ENCODE results near the gene TMEM72. TPM values are rescaled to one million over a fixed set of nuclear protein-coding genes. Genes with fewer than 3 reads are reported as not detected.

The TMEM72 gene
- total and polyA plus RNA-seq, 2 experiments from 2014 or later = 1.3 to 2.3 TPM

DNA sequence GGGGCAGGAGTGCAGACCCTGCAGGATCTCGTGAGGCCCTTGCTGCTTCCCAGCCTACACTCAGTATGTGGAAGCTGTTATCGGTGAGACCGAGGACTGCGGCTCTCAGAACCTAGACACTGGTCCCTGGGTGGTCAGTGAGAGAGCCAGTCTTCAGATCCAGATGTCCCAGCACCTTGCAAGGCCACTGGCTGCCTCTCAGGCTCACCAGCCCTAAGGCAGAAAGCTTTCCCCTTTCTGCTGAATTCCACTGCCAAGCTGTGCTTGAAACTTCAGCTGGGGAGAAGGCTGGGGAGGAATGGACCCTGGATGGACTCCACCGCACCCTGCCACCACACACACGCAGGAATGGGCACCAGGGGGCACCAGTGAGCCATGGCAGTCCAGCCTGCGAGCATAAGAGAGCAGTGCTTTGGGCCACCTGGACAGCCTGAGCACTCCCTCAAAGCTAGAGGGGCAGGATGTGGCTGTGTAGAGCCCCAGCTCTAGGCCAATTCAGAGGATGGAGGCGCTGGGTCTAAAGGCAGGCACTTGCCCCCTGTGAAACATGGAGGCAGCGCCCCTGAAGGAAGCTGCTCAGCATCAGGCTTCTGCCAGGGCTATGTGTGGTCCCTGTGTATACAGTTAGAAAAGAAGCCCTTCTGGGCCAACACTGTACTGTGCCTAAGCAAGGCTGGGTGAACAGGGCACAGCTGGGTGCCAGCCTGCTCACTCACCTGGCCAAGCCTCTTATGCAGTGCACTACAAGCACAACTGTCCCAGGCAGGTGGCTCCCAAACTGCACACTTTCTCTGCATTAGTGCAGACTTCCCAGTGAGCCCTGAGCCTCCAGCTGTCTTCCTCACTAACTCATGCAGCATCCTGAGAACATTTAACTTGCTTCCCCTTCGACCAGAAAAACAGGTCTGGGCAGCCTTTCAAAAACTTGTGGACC lies 21.6 kb downstream of the TMEM72 start:
- no peaks in the 10 kb centered on the region for H3K9me3 ChIP-seq (ENCODE audit: low read depth)
- no peak overlapping the region for H3K27ac ChIP-seq
- TF ChIP-seq, protein P1, sequence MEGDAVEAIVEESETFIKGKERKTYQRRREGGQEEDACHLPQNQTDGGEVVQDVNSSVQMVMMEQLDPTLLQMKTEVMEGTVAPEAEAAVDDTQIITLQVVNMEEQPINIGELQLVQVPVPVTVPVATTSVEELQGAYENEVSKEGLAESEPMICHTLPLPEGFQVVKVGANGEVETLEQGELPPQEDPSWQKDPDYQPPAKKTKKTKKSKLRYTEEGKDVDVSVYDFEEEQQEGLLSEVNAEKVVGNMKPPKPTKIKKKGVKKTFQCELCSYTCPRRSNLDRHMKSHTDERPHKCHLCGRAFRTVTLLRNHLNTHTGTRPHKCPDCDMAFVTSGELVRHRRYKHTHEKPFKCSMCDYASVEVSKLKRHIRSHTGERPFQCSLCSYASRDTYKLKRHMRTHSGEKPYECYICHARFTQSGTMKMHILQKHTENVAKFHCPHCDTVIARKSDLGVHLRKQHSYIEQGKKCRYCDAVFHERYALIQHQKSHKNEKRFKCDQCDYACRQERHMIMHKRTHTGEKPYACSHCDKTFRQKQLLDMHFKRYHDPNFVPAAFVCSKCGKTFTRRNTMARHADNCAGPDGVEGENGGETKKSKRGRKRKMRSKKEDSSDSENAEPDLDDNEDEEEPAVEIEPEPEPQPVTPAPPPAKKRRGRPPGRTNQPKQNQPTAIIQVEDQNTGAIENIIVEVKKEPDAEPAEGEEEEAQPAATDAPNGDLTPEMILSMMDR (IDR thresholded peaks at IDR 0.05; ENCODE audit: low read depth, low read length) = peak; percentile 99
- no peak overlapping the region for H3K4me3 ChIP-seq
- no peaks in the 10 kb centered on the region for H3K27me3 ChIP-seq
- H3K4me1 ChIP-seq (ENCODE audit: low read depth) = no peaks in the 10 kb centered on the region
- H3K36me3 ChIP-seq = no peaks in the 10 kb centered on the region
- peak; percentile 90 to 93 for DNase-seq (ENCODE audit: low read depth in 1 of 2, low spot score in 1 of 2)

- Histone ChIP-seq H3K4me1 (ENCODE audit: low read depth) (no peaks in the 10 kb centered on the region), H3K4me3 (no peak overlapping the region)
Observed at GRCh38 chr10:44933451-44934321, 22.5 kb downstream of the TMEM72 start.

DNA sequence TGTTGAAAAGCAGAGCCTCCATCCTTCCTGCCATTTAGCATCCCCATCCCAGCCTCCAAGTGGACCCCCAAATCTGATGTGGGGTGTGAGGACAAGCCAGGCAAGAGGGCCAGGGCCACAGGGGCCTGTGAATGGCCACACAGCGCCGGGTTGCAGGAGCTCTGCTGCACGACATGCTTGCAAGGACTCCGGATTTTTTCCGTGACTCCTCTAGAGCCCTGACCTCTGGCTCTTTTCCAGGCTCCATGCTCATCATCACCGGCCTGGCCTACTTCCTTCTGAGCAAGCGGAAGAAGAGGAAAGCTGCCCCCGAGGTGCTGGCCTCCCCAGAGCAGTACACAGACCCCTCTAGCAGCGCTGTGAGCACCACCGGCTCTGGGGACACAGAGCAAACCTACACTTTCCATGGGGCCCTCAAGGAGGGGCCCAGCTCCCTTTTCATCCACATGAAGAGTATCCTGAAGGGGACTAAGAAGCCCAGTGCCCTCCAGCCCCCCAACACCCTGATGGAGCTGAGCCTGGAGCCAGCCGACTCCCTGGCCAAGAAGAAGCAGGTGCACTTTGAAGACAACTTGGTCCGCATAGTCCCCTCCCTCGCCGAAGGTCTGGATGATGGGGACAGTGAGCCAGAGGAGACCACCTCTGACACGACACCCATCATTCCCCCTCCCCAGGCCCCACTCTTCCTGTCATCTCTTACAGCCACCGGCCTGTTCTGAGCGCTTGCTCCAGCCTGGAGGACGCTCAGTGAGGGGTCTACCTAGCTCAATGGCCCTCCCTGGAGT lies 23.5 kb downstream of the TMEM72 start:
- no peaks in the 10 kb centered on the region for H3K36me3 ChIP-seq
- no peak overlapping the region for H3K4me3 ChIP-seq
- no peaks in the 10 kb centered on the region for H3K4me1 ChIP-seq (ENCODE audit: low read depth)
- TF ChIP-seq, protein P1 (IDR thresholded peaks at IDR 0.05; ENCODE audit: low read depth, low read length) = no peak
- H3K27me3 ChIP-seq = no peaks in the 10 kb centered on the region
- no peak overlapping the region for H3K27ac ChIP-seq
- no peaks in the 10 kb centered on the region for H3K9me3 ChIP-seq (ENCODE audit: low read depth)
- peak in 1 of 2 donors; percentile 37 for DNase-seq (ENCODE audit: low read depth in 1 of 2, low spot score in 1 of 2)

More at GRCh38 chr10:44933451-44934321, 22.5 kb downstream of the TMEM72 start:
- Histone ChIP-seq H3K9me3 (ENCODE audit: low read depth) (no peaks in the 10 kb centered on the region), H3K36me3 (no peaks in the 10 kb centered on the region), H3K27me3 (no peaks in the 10 kb centered on the region), H3K27ac (no peak overlapping the region)
- TF ChIP-seq, protein P1 (IDR thresholded peaks at IDR 0.05; ENCODE audit: low read depth, low read length) = no peak
- no peak for DNase-seq (ENCODE audit: low read depth in 1 of 2, low spot score in 1 of 2)

DNA sequence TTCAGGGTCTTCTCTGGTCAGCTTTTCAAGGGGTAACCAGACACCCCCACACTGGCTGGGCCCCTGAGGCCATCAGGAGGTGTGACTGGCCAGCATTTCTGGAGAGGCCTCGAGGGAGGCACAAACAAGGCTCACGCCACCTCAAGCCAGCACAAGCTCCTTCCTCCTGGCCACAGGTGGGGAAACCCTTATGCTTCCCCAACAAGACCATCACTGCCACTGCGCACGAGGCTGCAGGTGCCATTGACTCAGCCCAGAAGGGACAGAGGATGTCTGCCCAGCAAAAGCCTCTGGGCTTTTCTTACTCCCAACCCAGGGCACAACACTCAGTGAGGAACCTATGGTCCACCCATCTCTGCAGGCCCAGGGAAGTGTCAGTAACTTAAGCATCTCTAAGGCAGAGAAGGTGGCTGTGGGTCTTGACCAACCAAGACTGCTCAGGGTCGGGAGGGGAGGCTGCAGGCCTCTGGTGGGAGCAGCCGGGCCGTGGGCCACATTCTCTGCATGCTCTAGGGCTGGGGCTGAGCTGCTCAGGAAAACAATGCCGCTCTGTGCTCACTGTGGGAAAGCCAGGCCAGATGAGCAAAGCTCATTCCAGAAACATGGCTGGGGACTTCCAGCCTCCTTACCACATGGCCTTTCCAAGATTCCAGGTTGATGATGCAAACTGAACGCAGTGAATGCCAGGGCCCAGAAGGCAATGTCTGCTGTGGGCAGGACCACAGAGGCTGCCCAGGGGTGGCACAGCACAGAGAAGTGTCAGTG lies 24.2 kb downstream of the TMEM72 start:
- H3K4me1 ChIP-seq (ENCODE audit: low read depth) = no peaks in the 10 kb centered on the region
- no peaks in the 10 kb centered on the region for H3K36me3 ChIP-seq
- TF ChIP-seq, protein P1 (IDR thresholded peaks at IDR 0.05; ENCODE audit: low read depth, low read length) = no peak
- no peak overlapping the region for H3K27ac ChIP-seq
- DNase-seq (ENCODE audit: low read depth in 1 of 2, low spot score in 1 of 2) = peak in 1 of 2 donors; percentile 95
- H3K9me3 ChIP-seq (ENCODE audit: low read depth) = no peaks in the 10 kb centered on the region
- H3K4me3 ChIP-seq = no peak overlapping the region
- H3K27me3 ChIP-seq = no peaks in the 10 kb centered on the region
